WTC11 (cell line): Measurements from ENCODE around the gene RAI1. TPM values are rescaled to one million over a fixed set of nuclear protein-coding genes. Genes with fewer than 3 reads are reported as not detected.

ENCODE experiments used
- ATAC-seq: fragments of 200-7000 bp; cut with Tn5 transposase; 2 replicates; pipeline ENCODE4 v1.10.0; 2021; ENCODE audit warnings: mild to moderate bottlenecking, moderate library complexity
- CTCF ChIA-PET: fragments of 300-600 bp; sonication (Branson Sonifier 250); formaldehyde crosslinking; loops from one replicate; lab custom pipeline; 2021; ENCODE audit warnings: antibody characterized with exemption; lab: Charles Lee
- POLR2A ChIA-PET: fragments of 350-600 bp; sonication (Branson Sonifier 250); formaldehyde crosslinking; loops from one replicate; lab custom pipeline; 2021; ENCODE audit warnings: antibody characterized with exemption; lab: Charles Lee
- DNase-seq: peaks from one replicate; pipeline ENCODE4 v3.0.0; 2021; ENCODE audit warnings: low spot score
- H3K27ac Mint-ChIP-seq: 2 replicates; pipeline ENCODE4 v1.8.0; 2021; ENCODE audit warnings: mixed read lengths
- H3K27me3 Mint-ChIP-seq: 2 replicates; pipeline ENCODE4 v1.8.0; 2021; ENCODE audit warnings: low read depth, mild to moderate bottlenecking, moderate library complexity, mixed read lengths
- H3K36me3 Mint-ChIP-seq: 2 replicates; pipeline ENCODE4 v1.8.0; 2021; ENCODE audit warnings: mixed read lengths
- H3K4me1 Mint-ChIP-seq: 2 replicates; pipeline ENCODE4 v1.8.0; 2022; ENCODE audit warnings: mixed read lengths
- H3K4me3 Mint-ChIP-seq: 2 replicates; pipeline ENCODE4 v1.8.0; 2021; ENCODE audit warnings: mild to moderate bottlenecking, moderate library complexity, mixed read lengths
- H3K9me3 Mint-ChIP-seq: 2 replicates; pipeline ENCODE4 v1.8.0; 2021; ENCODE audit warnings: mixed read lengths
- CTCF ChIP-seq: fragments of 200-600 bp; IDR thresholded peaks from 2 replicates; pipeline ENCODE4 v1.8.0; 2022; ENCODE audit warnings: antibody characterized with exemption
- GABPB1 ChIP-seq: sonication (generic); formaldehyde crosslinking; IDR thresholded peaks from 2 replicates; pipeline ENCODE4 v1.8.1; 2023; ENCODE audit warnings: mild to moderate bottlenecking, missing genetic modification reagents
- IRF2 ChIP-seq: sonication (generic); formaldehyde crosslinking; IDR thresholded peaks from 2 replicates; pipeline ENCODE4 v1.8.0; 2022; ENCODE audit warnings: low read depth, missing genetic modification reagents, borderline replicate concordance
- JAZF1 ChIP-seq: fragments of 250-450 bp; sonication (Bioruptor Pico); IDR thresholded peaks from 2 replicates; pipeline ENCODE4 v1.9.0; 2021; ENCODE audit warnings: moderate library complexity, mild to moderate bottlenecking, inconsistent platforms
- JUN ChIP-seq: sonication (generic); formaldehyde crosslinking; IDR thresholded peaks from 2 replicates; pipeline ENCODE4 v1.8.0; 2023; ENCODE audit warnings: mild to moderate bottlenecking, missing genetic modification reagents
- KAT7 ChIP-seq: sonication (generic); formaldehyde crosslinking; IDR thresholded peaks from 2 replicates; pipeline ENCODE4 v1.8.1; 2023; ENCODE audit warnings: missing genetic modification reagents, mild to moderate bottlenecking, borderline replicate concordance
- NR1H2 ChIP-seq: sonication (generic); formaldehyde crosslinking; IDR thresholded peaks from 2 replicates; pipeline ENCODE4 v1.9.0; 2021; ENCODE audit warnings: mild to moderate bottlenecking, moderate library complexity, missing genetic modification reagents
- PRDM15 ChIP-seq: sonication (generic); formaldehyde crosslinking; IDR thresholded peaks from 2 replicates; pipeline ENCODE4 v1.8.0; 2022; ENCODE audit warnings: missing genetic modification reagents
- SP1 ChIP-seq: sonication (generic); formaldehyde crosslinking; conservative IDR thresholded peaks from 2 replicates; pipeline ENCODE4 v1.8.1; 2022; ENCODE audit warnings: missing genetic modification reagents
- TP53 ChIP-seq: sonication (generic); formaldehyde crosslinking; IDR thresholded peaks from 2 replicates; pipeline ENCODE4 v1.8.1; 2023; ENCODE audit warnings: mild to moderate bottlenecking, missing genetic modification reagents
- ZBTB21 ChIP-seq: sonication (generic); formaldehyde crosslinking; IDR thresholded peaks from 2 replicates; pipeline ENCODE4 v1.8.1; 2023; ENCODE audit warnings: mild to moderate bottlenecking, missing genetic modification reagents, borderline replicate concordance
- ZNF219 ChIP-seq: sonication (generic); formaldehyde crosslinking; IDR thresholded peaks from 2 replicates; pipeline ENCODE4 v1.8.0; 2023; ENCODE audit warnings: missing genetic modification reagents, mild to moderate bottlenecking, borderline replicate concordance
- ZNF232 ChIP-seq: sonication (generic); formaldehyde crosslinking; IDR thresholded peaks from 2 replicates; pipeline ENCODE4 v1.8.0; 2022; ENCODE audit warnings: mild to moderate bottlenecking, missing genetic modification reagents
- ZNF281 ChIP-seq: sonication (generic); formaldehyde crosslinking; IDR thresholded peaks from 2 replicates; pipeline ENCODE4 v1.8.0; 2023; ENCODE audit warnings: mild to moderate bottlenecking, missing genetic modification reagents
- ZNF396 ChIP-seq: fragments of 250-450 bp; sonication (Bioruptor Pico); IDR thresholded peaks from 2 replicates; pipeline ENCODE4 v1.8.0; 2021; ENCODE audit warnings: mild to moderate bottlenecking, moderate library complexity, borderline replicate concordance
- total RNA-seq: library from RNA; stranded (reverse); gene quantifications from 3 replicates; pipeline ENCODE4 v1.2.3, GENCODE V29; 2021
- TF ChIP-seq, protein P1 (sequence below): fragments of 250-450 bp; sonication (Bioruptor Pico); IDR thresholded peaks from 2 replicates; pipeline ENCODE4 v2.1.2; 2022; ENCODE audit warnings: mild to moderate bottlenecking, moderate library complexity
- TF ChIP-seq, protein P2 (sequence below): sonication (generic); formaldehyde crosslinking; IDR thresholded peaks from 2 replicates; pipeline ENCODE4 v1.8.1; 2022; ENCODE audit warnings: missing genetic modification reagents, borderline replicate concordance

The RAI1 gene
- total RNA-seq, 1 experiment from 2014 or later: 12.7 TPM

DNA sequence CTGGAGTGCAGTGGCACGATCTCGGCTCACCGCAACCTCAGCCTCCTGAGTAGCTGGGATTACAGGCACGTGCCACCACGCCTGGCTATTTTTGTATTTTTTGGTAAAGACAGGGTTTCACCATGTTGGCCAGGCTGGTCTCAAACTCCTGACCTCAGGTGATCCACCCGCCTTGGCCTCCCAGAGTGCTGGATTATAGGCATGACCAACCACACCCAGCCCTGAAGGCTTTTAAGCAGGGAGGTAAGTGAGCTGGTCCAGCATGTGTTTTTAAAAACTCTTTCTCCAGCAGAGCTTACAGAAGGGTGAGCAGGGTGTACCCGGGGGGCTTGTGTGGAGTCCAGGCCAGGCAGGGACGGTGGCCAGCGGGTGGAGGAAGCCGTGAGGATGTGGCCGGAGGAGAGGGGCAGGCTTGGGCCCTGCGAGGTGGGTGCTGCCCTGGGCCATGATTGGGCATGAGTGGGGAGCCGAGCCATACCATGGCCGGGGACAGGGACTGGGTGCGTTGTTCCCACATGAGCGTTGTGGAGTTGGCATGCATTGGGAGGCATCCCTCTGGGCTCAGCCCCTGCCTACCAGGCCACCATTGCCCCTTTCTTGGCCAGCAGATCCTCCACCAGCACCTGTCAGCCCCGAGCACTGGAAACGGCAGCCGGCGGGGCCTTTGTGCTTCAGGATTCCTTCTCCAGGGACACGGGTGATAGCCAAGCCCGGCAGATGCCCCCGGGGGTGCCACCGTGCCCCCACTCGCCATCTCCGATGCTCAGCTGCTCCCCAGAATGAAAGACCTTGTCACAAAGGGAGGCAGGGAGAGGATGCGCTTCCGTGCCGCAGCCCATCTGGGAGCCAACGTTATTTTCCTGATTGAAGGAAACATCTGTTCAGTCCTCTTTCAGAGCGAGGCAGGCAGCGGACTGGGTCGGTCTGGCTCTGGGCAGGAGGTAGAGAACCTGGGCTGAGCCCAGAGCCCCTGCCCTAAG, 64.5 kb downstream of the RAI1 start:
- Mint-ChIP-seq H3K9me3 (no peaks in the 10 kb centered on the region), H3K27me3 (peaks cover 9% of the 10 kb centered on the region; the same call in 1 of the 2 replicates), H3K4me3 (no peak overlapping the region), H3K27ac (no peak overlapping the region), H3K4me1 (peaks cover 45% of the 10 kb centered on the region), H3K36me3 (no peaks in the 10 kb centered on the region)
- TF ChIP-seq ZNF281 (CRISPR knock-in tag): no peak
- TF ChIP-seq TP53: no peak
- no peak for TF ChIP-seq JUN (CRISPR knock-in tag)
- TF ChIP-seq IRF2: no peak
- no peak for TF ChIP-seq NR1H2 (CRISPR knock-in tag)
- TF ChIP-seq, protein P1, sequence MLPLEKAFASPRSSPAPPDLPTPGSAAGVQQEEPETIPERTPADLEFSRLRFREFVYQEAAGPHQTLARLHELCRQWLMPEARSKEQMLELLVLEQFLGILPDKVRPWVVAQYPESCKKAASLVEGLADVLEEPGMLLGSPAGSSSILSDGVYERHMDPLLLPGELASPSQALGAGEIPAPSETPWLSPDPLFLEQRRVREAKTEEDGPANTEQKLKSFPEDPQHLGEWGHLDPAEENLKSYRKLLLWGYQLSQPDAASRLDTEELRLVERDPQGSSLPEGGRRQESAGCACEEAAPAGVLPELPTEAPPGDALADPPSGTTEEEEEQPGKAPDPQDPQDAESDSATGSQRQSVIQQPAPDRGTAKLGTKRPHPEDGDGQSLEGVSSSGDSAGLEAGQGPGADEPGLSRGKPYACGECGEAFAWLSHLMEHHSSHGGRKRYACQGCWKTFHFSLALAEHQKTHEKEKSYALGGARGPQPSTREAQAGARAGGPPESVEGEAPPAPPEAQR (CRISPR knock-in tag): no peak
- no peak for TF ChIP-seq ZNF232 (CRISPR knock-in tag)
- TF ChIP-seq SP1 (CRISPR knock-in tag): no peak
- no peak for TF ChIP-seq ZNF219 (CRISPR knock-in tag)
- no peak for TF ChIP-seq ZBTB21
- TF ChIP-seq JAZF1 (CRISPR knock-in tag): no peak
- TF ChIP-seq, protein P2, sequence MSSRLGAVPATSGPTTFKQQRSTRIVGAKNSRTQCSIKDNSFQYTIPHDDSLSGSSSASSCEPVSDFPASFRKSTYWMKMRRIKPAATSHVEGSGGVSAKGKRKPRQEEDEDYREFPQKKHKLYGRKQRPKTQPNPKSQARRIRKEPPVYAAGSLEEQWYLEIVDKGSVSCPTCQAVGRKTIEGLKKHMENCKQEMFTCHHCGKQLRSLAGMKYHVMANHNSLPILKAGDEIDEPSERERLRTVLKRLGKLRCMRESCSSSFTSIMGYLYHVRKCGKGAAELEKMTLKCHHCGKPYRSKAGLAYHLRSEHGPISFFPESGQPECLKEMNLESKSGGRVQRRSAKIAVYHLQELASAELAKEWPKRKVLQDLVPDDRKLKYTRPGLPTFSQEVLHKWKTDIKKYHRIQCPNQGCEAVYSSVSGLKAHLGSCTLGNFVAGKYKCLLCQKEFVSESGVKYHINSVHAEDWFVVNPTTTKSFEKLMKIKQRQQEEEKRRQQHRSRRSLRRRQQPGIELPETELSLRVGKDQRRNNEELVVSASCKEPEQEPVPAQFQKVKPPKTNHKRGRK (CRISPR knock-in tag): no peak
- no peak for TF ChIP-seq ZNF396
- no peak for TF ChIP-seq GABPB1 (CRISPR knock-in tag)
- no peak for TF ChIP-seq PRDM15 (CRISPR knock-in tag)
- TF ChIP-seq KAT7 (CRISPR knock-in tag): no peak
- TF ChIP-seq CTCF: no peak
- ChIA-PET POLR2A (interaction anchor here (0.9 kb wide), 1 partner anchor 35 kb away, joined by 5 read pairs; no protein-coding TSS in a partner anchor), CTCF (interaction anchor here (0.9 kb wide), 1 partner anchor 17 kb away, joined by 3 read pairs; no protein-coding TSS in a partner anchor)
- ATAC-seq (no peak), DNase-seq (no peak)
